GM12874 (cell line): ENCODE results near the gene ANGEL2.

ENCODE experiments used
- CTCF ChIP-seq: IDR thresholded peaks from 2 replicates; pipeline ENCODE4 v1.5.1; 2011; ENCODE audit warnings: low read depth, mild to moderate bottlenecking, control low read depth, low read length, moderate library complexity; ENCODE audit not compliant: insufficient read depth

Gene ANGEL2

GRCh38 chr1:213035573-213035972 is 19.9 kb upstream of the ANGEL2 start:
- TF ChIP-seq CTCF: no peak

GRCh38 chr1:213034713-213035112 is 19.0 kb upstream of the ANGEL2 start:
- no peak for TF ChIP-seq CTCF

DNA sequence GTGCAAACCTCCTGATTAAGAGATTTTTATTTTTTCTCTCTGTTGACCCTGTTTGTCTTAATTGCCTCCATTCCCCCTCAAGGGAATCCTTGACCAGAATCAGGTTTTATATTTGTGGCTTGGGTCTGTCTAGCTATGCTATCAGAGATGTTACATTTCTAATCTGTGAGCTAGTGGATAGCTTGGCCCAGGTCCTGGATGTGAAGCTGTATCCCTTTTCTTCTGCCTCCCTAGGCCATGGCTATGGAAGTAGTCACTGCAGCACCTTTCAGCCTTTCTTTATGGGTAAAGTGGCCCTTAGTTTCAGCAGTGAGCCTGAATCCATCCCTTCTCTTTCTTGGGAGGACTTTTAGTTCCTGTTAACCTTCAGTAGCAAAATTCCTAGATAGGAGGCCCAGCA is 17.0 kb upstream of the ANGEL2 start:
- no peak for TF ChIP-seq CTCF

DNA sequence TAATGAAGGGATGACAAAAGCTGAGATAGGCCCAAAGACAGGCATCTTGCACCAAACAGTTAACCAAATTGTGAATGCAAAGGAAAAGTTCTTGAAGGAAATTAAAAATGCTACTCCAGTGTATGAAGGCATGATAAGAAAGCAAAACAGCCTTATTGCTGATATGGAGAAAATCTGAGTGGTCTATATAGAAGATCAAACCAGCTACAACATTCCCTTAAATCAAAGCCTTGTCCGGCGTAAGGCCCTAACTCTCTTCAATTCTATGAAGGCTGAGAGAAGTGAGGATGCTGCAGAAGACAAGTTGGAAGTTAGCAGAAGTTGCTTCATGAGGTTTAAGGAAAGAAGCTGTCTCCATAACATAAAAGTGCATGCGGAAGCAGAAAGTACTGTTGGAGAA is 4.3 kb upstream of the ANGEL2 start:
- TF ChIP-seq CTCF: no peak

DNA sequence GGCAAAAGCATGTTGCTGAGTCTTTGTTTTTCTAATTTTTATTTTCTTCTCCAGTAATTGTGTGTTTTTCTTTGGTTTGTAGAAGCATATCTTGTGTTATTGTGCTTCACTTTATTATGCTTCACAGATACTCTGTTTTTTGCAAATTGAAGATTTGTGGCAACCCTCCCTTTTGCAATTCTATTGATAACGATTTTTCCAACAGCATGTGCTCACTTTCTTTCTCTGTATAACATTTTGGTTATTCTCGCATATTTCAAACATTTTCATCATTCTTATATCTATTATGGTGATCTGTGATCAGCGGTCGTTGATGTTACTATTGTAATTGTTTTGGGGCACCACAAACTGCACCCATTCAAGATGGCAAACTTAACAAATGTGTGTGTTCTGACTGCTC is 3.8 kb upstream of the ANGEL2 start:
- TF ChIP-seq CTCF: no peak

- TF ChIP-seq CTCF: no peak
Measured at GRCh38 chr1:213017447-213018273, 2.0 kb upstream of the ANGEL2 start.

DNA sequence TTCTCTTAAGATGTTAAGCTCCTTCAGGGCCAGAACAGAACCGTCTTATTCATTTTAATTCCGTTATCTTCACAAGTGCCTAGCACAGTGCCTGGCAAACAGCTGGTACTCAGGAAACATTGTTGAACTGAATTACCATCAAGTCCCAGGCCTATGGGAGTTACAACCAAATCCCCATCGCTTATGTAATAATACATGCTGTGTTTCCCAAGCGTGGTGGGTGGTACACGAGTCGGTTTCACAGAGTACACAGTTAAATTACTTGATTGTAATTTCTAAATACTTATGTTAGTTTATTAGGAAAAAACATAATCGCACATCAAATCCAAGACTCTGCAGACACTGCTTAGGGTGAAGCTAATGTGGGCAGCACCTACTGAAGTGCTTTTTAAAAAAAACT is 1.0 kb downstream of the ANGEL2 start:
- TF ChIP-seq CTCF: no peak
